ENCODE data around the gene STK33.

DNA sequence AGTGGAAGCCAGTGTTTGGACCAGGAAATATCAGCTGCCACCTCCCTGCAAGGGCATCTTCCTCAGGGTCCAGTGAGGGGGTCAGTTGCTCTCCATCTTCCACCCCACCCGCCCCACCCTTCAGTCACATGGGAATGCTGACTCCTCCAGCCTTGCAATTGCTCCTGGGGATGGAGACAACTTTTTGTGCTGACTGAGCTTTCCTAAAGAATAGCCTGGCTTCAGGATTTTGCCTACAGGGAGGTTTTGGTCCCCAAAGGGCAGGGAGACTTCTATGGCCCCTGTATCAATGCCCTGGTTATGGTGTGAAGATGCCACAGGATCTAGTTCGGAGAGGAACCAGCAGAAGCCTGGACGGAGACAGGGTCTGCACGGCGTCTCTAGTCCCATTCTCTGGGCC, 206.3 kb downstream of the STK33 start:
- no peak for TF ChIP-seq CTCF (IDR thresholded peaks at IDR 0.05)
- TF ChIP-seq POLR2A (IDR thresholded peaks at IDR 0.05), result no peak

All from adrenal gland (tissue), 5 donors.